Activated T-helper 1 cell treated with anti-CD3 and anti-CD28 coated beads, Interleukin-2, amount 50 U/mL, for 16 hours (primary cell): ENCODE data around the gene EGR1.
"Not testable (repeated sequence)": the region's sequence is repeated elsewhere in the genome, so short reads cannot be mapped to it uniquely, and the experiment has no call there.

ENCODE experiments used
- DNase-seq, 2 donors: peaks; one replicate each; pipeline ENCODE4 v3.0.0-alpha.2; 2020; ENCODE audit warnings: low read depth in 1 of 2, low spot score in 1 of 2

The EGR1 gene

GRCh38 chr5:138506370-138507306 lies 41.4 kb downstream of the EGR1 start:
- DNase-seq: no peak

DNA sequence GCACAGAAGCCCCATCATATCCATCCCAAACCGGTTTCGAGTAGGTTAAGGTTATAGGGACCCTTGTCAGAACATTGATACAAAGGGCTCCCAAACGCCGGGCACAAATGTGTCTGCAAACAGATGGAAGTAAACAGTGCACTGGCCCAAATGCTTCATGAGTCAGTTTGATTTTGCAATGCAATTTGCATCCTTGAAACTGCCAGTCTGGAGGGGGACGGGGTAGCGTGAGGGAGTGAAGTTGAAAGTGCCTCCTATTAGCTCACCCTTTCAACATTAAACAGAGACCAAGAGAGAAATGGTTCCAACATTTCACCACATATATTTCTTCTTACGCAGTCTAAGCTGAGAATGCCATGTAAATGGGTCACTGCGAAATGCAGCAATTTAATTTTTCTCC lies 42.2 kb downstream of the EGR1 start:
- not testable (repeated sequence) for DNase-seq

GRCh38 chr5:138508958-138509357 lies 43.7 kb downstream of the EGR1 start:
- no peak for DNase-seq

GRCh38 chr5:138514021-138514420 lies 48.7 kb downstream of the EGR1 start:
- DNase-seq: no peak

DNA sequence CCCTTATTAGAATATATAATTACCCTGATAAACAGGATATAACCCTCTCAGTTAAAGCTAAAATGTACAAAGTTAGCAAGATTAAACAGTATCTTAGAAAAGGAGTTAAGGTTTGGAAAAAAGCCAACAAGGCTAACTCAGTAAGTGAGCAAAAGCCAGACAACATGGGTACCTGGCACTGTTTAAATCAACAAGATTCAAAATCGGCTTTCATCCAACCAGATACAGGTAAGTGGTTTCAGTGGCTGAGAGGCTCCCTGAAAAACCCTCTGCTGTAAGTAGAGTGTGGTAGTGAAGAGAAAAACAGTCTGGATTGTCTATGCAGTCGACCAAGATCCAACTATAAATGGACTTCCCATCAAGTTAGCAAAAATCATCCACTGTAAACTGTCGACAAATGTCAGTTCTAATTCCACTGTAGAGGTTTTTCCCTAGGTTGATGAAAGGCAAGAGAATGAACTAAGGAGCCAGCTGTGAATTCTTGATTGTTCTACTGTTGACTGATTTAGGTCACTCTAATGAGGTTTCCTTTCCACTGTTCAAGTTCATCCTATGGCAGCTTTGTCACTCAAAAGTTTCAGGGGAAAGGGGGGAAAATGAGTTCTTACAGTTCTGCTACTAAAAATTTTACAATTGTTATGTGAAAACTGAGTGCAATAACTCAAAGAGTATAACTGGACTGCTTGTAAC lies 50.4 kb downstream of the EGR1 start:
- DNase-seq: no peak

DNA sequence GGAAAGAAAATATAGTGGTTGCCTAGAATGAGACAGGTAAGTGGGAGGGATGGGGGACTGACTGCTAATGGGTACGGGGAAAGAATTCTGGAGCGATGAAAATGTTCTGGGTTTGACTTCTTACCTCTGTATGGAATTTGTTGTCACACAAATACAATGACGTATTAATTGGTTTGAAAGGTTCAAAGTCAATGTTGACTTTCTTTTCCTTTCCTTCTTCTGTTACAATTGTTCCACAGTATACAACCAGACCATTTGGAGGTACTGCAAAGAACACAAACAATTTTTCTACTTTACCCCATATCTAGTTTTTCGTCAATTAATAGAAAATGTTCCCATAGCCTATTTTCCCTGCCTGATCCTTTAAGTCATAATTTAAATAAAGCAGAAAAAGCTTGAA lies 52.2 kb downstream of the EGR1 start:
- no peak for DNase-seq
